ENCODE measurements around the gene THSD7A.

THSD7A gene

GRCh38 chr7:11327633-11328032 lies 504.4 kb downstream of the THSD7A start:
- Histone ChIP-seq H3K9me3 (replicated peaks; ENCODE audit: insufficient read depth, low read length) (no peaks in the 10 kb centered on the region), H3K9me2 (replicated peaks; ENCODE audit: insufficient read depth, low read length) (no peaks in the 10 kb centered on the region; the same call in 1 of the 2 replicates), H3K4me2 (ENCODE audit: low read depth, low read length) (no peak overlapping the region), H2AFZ (ENCODE audit: low read length) (no peak overlapping the region), H3K4me3 (ENCODE audit: low read length) (no peak overlapping the region), H3F3A (ENCODE audit: insufficient read depth, low read length) (no peaks in the 10 kb centered on the region), H3K4me1 (ENCODE audit: low read length) (no peaks in the 10 kb centered on the region), H3K27ac (ENCODE audit: low read length) (no peak overlapping the region), H3K36me3 (replicated peaks; ENCODE audit: insufficient read depth, low read length) (no peaks in the 10 kb centered on the region), H3K9ac (ENCODE audit: low read length) (no peak overlapping the region), H3K79me2 (ENCODE audit: low read length) (no peaks in the 10 kb centered on the region), H3K27me3 (replicated peaks; ENCODE audit: insufficient read depth, low read length) (no peaks in the 10 kb centered on the region), H4K20me1 (ENCODE audit: insufficient read depth, low read length) (no peaks in the 10 kb centered on the region)
- no peak for DNase-seq
- no peak for TF ChIP-seq CTCF (IDR thresholded peaks at IDR 0.05; ENCODE audit: low read length)
